Endothelial cell of umbilical vein (primary cell): ENCODE data around the gene DLGAP4. TPM values are rescaled to one million over a fixed set of nuclear protein-coding genes. Genes with fewer than 3 reads are reported as not detected.

Experiments used
- BruUV-seq: library from RNA; stranded (reverse); fragments of 400-500 nt; replicated peaks from 2 replicates; lab custom pipeline; 2021; lab: Mats Ljungman, UMichigan
- CTCF ChIA-PET: fragments of 300-600, 350-600 bp; sonication (Branson Sonifier 250); formaldehyde crosslinking; loops from one replicate; lab custom pipeline; 2021; ENCODE audit warnings: antibody characterized with exemption, inconsistent platforms; lab: Charles Lee
- POLR2A ChIA-PET: fragments of 300-600, 350-600 bp; sonication (Branson Sonifier 250); formaldehyde crosslinking; loops from one replicate; lab custom pipeline; 2021; ENCODE audit warnings: antibody characterized with exemption, inconsistent platforms; lab: Charles Lee
- DNase-seq: peaks from one replicate; pipeline ENCODE4 v3.0.0-alpha.2; 2011; ENCODE audit warnings: low read depth, low spot score
- FAIRE-seq: peaks from 2 replicates; lab custom pipeline; 2011; peaks lifted over from hg19 to GRCh38; lab: Jason Lieb, UNC
- H2AFZ ChIP-seq: 2 replicates; pipeline ENCODE4 v1.6.0; 2012; ENCODE audit warnings: low read depth, low read length, control low read depth, inconsistent platforms
- H3K27ac ChIP-seq: 2 replicates; pipeline ENCODE4 v1.5.1; 2011; ENCODE audit warnings: low read depth, mild to moderate bottlenecking, control low read depth, low read length, moderate library complexity; ENCODE audit not compliant: insufficient read depth
- H3K27me3 ChIP-seq, 2 experiments: 2 replicates each; pipeline versions ENCODE4 v1.6.0 to v1.6.1; 2011; ENCODE audit warnings: low read length in 2 of 2, mixed read lengths in 1 of 2; ENCODE audit not compliant: control insufficient read depth in 2 of 2, insufficient read depth in 2 of 2
- H3K36me3 ChIP-seq, 2 experiments: 2 replicates in 1 of 2; 3 replicates in 1 of 2; pipeline ENCODE4 v1.5.1; 2011; ENCODE audit warnings: low read length in 2 of 2, mild to moderate bottlenecking in 1 of 2, moderate library complexity in 1 of 2; ENCODE audit not compliant: control insufficient read depth in 2 of 2, insufficient read depth in 2 of 2; ENCODE audit errors: extremely low read depth in 1 of 2
- H3K4me1 ChIP-seq: 3 replicates; pipeline ENCODE4 v1.5.1; 2011; ENCODE audit warnings: mild to moderate bottlenecking, low read length; ENCODE audit not compliant: control insufficient read depth, insufficient read depth; ENCODE audit errors: extremely low read depth
- H3K4me2 ChIP-seq: 2 replicates; pipeline ENCODE4 v1.6.1; 2011; ENCODE audit warnings: low read length, control low read depth, mixed read lengths; ENCODE audit not compliant: insufficient read depth
- H3K4me3 ChIP-seq, 3 experiments: fragments of 200-600 bp in 1 of 3; sonication (generic), shearing (Covaris generic) in 1 of 3; replicated peaks in 1 of 3; 2 replicates each; pipeline ENCODE4 v1.5.1; 2011 to 2016; ENCODE audit warnings: control low read depth in 3 of 3, low read length in 3 of 3, mild to moderate bottlenecking in 2 of 3, inconsistent platforms in 1 of 3, low read depth in 1 of 3, moderate library complexity in 1 of 3; ENCODE audit not compliant: insufficient read depth in 1 of 3
- H3K79me2 ChIP-seq: 2 replicates; pipeline ENCODE4 v1.6.0; 2012; ENCODE audit warnings: low read length, inconsistent platforms; ENCODE audit not compliant: control insufficient read depth, insufficient read depth
- H3K9ac ChIP-seq: replicated peaks from 2 replicates; pipeline ENCODE3; 2011; ENCODE audit warnings: low read length, control low read depth; ENCODE audit not compliant: insufficient read depth; ENCODE audit errors: extremely low read depth
- H3K9me1 ChIP-seq: replicated peaks from 3 replicates; pipeline ENCODE4 v1.6.0; 2011; ENCODE audit warnings: mild to moderate bottlenecking, low read length; ENCODE audit not compliant: control insufficient read depth, insufficient read depth; ENCODE audit errors: extremely low read depth
- H3K9me3 ChIP-seq: replicated peaks from 2 replicates; pipeline ENCODE4 v1.5.1; 2012; ENCODE audit warnings: low read length, inconsistent platforms; ENCODE audit not compliant: control insufficient read depth, insufficient read depth
- H4K20me1 ChIP-seq: replicated peaks from 2 replicates; pipeline ENCODE3; 2011; ENCODE audit warnings: mild to moderate bottlenecking, low read length; ENCODE audit not compliant: control insufficient read depth, insufficient read depth; ENCODE audit errors: extremely low read depth
- EZH2 ChIP-seq: IDR thresholded peaks from 2 replicates; pipeline ENCODE4 v1.6.1; 2012; ENCODE audit warnings: borderline replicate concordance, low read depth, mild to moderate bottlenecking, moderate library complexity, low read length, inconsistent platforms; ENCODE audit not compliant: severe bottlenecking
- FOS ChIP-seq: IDR thresholded peaks from 2 replicates; pipeline ENCODE4 v1.6.1; 2011; ENCODE audit warnings: mild to moderate bottlenecking, low read length, moderate library complexity, borderline replicate concordance; ENCODE audit not compliant: insufficient read depth
- GATA2 ChIP-seq: IDR thresholded peaks from 2 replicates; pipeline ENCODE4 v1.7.0; 2011; ENCODE audit warnings: low read depth, mild to moderate bottlenecking, moderate library complexity, mixed read lengths, low read length; ENCODE audit not compliant: insufficient read length, insufficient read depth
- JUN ChIP-seq: IDR thresholded peaks from 2 replicates; pipeline ENCODE4 v1.6.1; 2011; ENCODE audit warnings: borderline replicate concordance, low read depth; ENCODE audit not compliant: insufficient read length, insufficient read depth
- MYC ChIP-seq: IDR thresholded peaks from one replicate; pipeline ENCODE4 v1.6.1; 2011; ENCODE audit warnings: mild to moderate bottlenecking, low read depth, low read length
- POLR2A ChIP-seq: IDR thresholded peaks from 2 replicates; pipeline ENCODE4 v1.6.1; 2012; ENCODE audit warnings: low read depth, mild to moderate bottlenecking, control low read depth, low read length
- POLR2AphosphoS5 ChIP-seq: IDR thresholded peaks from 2 replicates; pipeline ENCODE4 v1.6.1; 2012; ENCODE audit warnings: low read depth, mild to moderate bottlenecking, control low read depth, low read length, moderate library complexity; ENCODE audit not compliant: insufficient read depth
- dilution Hi-C: fragments of 300-500 bp; cut with MboI; formaldehyde crosslinking; loops from one replicate; pipeline ENCODE4 v1.15.0; 2019; ENCODE audit warnings: low sequenced_read_pairs; ENCODE audit not compliant: extremely low pct_ligation_motif_present
- intact Hi-C: fragments of 100-400 bp; cut with micrococcal nuclease; formaldehyde crosslinking; loops from one replicate; pipeline ENCODE4 v1.10.0; 2022
- polyA plus RNA-seq, 4 experiments: library from polyadenylated mRNA; depleted of rRNA in 3 of 4; stranded (reverse) in 3 of 4; unstranded in 1 of 4; fragments of >200 nt; gene quantifications; 2 replicates each; pipeline versions ENCODE4 v1.2.1 to v1.2.3, GENCODE V29; 2011 to 2012; ENCODE audit warnings: missing spikeins in 1 of 4
- total RNA-seq: library from RNA; stranded (reverse); gene quantifications from 2 replicates; pipeline ENCODE4 v1.2.3, GENCODE V29; 2021
- TF ChIP-seq, protein P1 (sequence below), 2 donors: IDR thresholded peaks; 1 replicate in 1 of 2; 2 replicates in 1 of 2; pipeline ENCODE4 v1.5.1; 2011; ENCODE audit warnings: low read length in 2 of 2, mild to moderate bottlenecking in 2 of 2, moderate library complexity in 2 of 2, control low read depth in 1 of 2, inconsistent platforms in 1 of 2, low read depth in 1 of 2; ENCODE audit not compliant: insufficient read depth in 1 of 2; ENCODE audit errors: extremely low read depth in 1 of 2
- TF ChIP-seq, protein P2 (sequence below): IDR thresholded peaks from 2 replicates; pipeline ENCODE4 v1.6.1; 2011; ENCODE audit not compliant: insufficient read depth, insufficient read length

The DLGAP4 gene
- total and polyA plus RNA-seq, 2 donors (not counting 3 experiments of a cell fraction or from before 2014, with no cell fraction given) = 57.5 to 125 TPM

DNA sequence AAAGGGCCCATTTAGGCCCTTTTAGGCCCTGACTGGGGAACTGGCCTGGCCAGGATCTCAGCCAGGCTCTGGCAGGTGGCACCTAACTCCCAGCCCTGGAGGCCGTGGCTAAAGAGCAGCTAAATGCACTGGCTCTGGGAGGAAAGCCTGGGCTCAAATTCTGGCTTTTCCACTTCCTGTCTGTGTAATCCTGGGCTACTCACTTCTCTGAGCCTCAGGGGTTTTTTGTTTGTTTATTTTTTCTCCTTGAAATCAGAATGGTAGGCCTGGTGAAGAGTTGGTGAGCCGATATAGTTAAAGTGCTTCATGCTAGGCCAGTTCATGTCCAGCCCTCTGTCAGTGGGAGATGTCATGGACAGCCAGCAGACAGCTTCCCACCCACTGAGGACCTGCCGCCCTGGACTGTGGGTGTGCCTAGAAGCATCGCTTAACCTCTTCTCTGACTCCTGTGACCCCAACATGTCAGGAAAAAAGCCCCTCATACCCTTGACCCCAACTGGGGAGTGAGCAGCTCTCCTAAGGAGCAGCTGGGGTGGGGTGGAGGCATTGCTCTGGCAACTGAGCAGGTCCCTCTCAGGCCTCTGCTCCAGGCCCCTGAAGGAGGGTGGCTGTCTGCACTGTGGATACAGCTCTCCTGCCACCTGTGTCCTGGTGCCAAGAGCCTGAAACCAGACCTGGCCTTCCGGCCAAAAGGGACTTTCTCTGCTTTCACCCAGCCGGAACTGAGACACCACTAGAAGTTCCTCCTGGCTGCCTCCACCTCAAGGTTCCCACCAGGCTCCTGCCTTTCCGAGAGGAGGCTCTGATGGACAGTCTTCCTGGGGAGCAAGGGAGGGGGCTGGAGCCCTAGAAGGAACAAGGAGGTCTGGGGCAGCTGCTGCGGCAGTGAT is 178.0 kb downstream of the DLGAP4 start:
- Histone ChIP-seq H3K79me2 (peaks cover 91% of the 10 kb centered on the region), H3K27me3 (no peaks in the 10 kb centered on the region), H3K4me3 (no peak overlapping the region), H2AFZ (no peak overlapping the region), H3K9me3 (no peaks in the 10 kb centered on the region), H3K9me1 (no peaks in the 10 kb centered on the region), H3K9ac (no peak overlapping the region), H3K4me2 (no peak overlapping the region), H3K36me3 (peaks cover 0 to 6% of the 10 kb centered on the region in 2 experiments), H3K4me1 (peaks cover 8% of the 10 kb centered on the region), H3K27ac (no peak overlapping the region), H4K20me1 (no peaks in the 10 kb centered on the region)
- BruUV-seq = no TSS peak
- peak; percentile 77 for FAIRE-seq
- POLR2A ChIA-PET = no interaction called here
- no peak for DNase-seq
- CTCF ChIA-PET = interaction anchor here (1.6 to 2.7 kb wide), 2 partner anchors 8 to 18 kb away, joined by 6 to 7 read pairs; no protein-coding TSS in a partner anchor
- dilution Hi-C loops (no loop called here), intact Hi-C loops (no loop called here)
- no peak for TF ChIP-seq POLR2A
- TF ChIP-seq POLR2AphosphoS5 = no peak
- TF ChIP-seq, protein P1, sequence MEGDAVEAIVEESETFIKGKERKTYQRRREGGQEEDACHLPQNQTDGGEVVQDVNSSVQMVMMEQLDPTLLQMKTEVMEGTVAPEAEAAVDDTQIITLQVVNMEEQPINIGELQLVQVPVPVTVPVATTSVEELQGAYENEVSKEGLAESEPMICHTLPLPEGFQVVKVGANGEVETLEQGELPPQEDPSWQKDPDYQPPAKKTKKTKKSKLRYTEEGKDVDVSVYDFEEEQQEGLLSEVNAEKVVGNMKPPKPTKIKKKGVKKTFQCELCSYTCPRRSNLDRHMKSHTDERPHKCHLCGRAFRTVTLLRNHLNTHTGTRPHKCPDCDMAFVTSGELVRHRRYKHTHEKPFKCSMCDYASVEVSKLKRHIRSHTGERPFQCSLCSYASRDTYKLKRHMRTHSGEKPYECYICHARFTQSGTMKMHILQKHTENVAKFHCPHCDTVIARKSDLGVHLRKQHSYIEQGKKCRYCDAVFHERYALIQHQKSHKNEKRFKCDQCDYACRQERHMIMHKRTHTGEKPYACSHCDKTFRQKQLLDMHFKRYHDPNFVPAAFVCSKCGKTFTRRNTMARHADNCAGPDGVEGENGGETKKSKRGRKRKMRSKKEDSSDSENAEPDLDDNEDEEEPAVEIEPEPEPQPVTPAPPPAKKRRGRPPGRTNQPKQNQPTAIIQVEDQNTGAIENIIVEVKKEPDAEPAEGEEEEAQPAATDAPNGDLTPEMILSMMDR (IDR thresholded peaks at IDR 0.05; ENCODE audit: extremely low read depth in 1 of 2, insufficient read depth in 1 of 2, low read depth in 1 of 2, low read length in 2 of 2) = no peak
- TF ChIP-seq EZH2 = no peak
- TF ChIP-seq, protein P2, sequence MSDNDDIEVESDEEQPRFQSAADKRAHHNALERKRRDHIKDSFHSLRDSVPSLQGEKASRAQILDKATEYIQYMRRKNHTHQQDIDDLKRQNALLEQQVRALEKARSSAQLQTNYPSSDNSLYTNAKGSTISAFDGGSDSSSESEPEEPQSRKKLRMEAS = no peak
- TF ChIP-seq MYC = no peak
- TF ChIP-seq FOS = no peak
- no peak for TF ChIP-seq GATA2
- TF ChIP-seq JUN = no peak
